HG03521 (cell line): ENCODE measurements around the gene LSM12.

Experiments
- ATAC-seq: cut with Tn5 transposase; IDR thresholded peaks from one replicate; pipeline ENCODE4 v1.9.1; 2021; ENCODE audit warnings: mild to moderate bottlenecking, moderate library complexity; ENCODE audit not compliant: unreplicated experiment

The LSM12 gene

GRCh38 chr17:44095647-44096496 lies 29.4 kb upstream of the LSM12 start:
- no peak for ATAC-seq

- no peak for ATAC-seq
Measured at GRCh38 chr17:44095388-44095646, 28.8 kb upstream of the LSM12 start.

GRCh38 chr17:44094701-44095387 lies 28.4 kb upstream of the LSM12 start:
- ATAC-seq = no peak

DNA sequence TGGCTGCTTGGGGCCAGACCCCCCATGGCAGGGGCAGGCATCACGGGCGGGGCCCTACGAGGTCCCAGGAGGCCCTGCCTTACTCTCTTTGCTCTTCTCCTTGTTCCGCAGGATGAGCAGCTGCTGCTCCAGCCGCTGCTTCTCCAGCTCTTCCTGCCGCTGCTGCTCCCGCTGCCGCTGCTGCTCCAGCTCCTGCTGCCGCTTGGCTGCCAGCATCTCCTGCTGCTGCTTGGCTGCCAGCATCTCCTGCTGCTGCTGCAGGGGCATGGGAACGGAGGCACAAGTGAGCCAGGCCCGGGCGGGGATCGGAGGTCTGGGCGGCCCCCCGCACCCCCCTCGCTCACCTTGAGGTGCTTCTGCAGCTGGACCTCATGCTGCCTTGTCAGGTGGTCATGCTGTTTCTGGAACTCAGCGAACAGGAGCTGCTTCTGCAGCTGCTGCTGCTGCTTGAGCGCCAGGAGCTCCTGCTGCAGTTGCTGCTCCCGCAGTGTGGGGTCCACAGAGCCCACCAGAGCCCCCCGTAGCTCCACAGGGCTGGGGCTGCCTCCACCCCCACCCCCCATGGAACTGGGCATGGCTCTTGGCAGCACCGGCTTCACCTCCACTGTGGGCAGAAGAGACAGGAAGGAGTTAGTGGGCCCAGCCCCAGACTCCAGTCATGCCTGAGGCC lies 26.9 kb upstream of the LSM12 start:
- no peak for ATAC-seq

- no peak for ATAC-seq
Measured at GRCh38 chr17:44092051-44092450, 25.6 kb upstream of the LSM12 start.

GRCh38 chr17:44091200-44091997 lies 24.9 kb upstream of the LSM12 start:
- ATAC-seq = no peak

DNA sequence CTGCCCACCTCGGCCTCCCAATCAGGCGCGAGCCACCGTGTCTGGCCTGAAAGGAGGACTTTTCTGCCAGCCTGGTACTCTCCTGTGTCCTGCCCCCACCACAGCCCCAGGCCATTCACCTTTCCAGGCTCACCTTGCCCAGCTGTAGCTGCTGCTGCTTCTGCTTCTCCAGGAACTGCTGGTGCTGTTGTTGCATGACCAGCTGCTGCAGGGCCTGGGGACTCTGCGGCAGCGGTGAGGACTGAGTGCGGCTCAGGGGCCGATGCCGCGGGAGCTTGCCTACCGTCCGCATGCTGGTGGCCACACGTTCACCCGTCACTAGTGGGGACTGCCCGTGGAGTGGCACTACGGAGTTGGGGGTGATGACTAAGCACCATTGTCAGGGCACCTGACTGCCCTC lies 21.8 kb upstream of the LSM12 start:
- no peak for ATAC-seq

DNA sequence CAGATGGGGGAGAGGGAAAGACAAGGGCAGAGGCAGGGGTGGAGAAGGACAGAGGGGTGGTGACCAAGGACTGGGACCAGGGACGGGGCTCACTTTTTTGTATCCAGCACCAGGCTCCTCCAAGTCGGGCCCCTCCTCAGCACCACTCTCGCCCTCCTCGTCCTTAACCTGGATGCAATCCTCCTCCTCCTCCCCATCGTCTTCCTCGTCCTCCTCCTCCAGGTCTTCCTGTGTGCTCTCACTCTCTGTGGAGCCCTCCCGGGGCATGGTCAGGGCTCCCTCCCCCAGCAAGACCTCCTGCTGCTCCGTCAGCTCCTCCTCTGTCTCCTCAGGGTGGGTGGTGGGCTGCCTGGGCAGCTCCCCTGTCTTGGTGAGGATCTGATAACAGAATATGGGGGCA lies 20.8 kb upstream of the LSM12 start:
- no peak for ATAC-seq

- no peak for ATAC-seq
Measured at GRCh38 chr17:44086364-44087311, 20.2 kb upstream of the LSM12 start.

DNA sequence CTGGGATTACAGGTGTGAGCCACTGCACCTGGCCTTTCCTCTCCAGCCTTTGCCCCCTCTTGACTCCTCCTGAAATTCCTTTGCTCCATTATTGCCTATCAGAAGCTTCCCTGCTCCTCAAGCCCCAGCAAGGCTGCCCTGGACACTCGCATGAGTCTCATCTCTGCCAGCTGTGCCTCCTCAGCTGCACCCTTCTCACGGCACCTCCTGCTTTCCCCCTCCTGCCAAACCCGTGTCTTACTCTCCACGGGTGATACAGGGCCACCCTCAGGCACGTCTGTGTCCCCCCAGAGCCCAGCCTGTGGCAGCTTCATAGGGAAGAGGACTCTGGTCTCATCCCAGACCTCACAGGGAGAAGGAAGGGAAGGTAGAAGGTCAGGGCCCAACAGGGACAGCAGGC lies 19.4 kb upstream of the LSM12 start:
- ATAC-seq = no peak

GRCh38 chr17:44084921-44085320 lies 18.4 kb upstream of the LSM12 start:
- ATAC-seq = no peak

DNA sequence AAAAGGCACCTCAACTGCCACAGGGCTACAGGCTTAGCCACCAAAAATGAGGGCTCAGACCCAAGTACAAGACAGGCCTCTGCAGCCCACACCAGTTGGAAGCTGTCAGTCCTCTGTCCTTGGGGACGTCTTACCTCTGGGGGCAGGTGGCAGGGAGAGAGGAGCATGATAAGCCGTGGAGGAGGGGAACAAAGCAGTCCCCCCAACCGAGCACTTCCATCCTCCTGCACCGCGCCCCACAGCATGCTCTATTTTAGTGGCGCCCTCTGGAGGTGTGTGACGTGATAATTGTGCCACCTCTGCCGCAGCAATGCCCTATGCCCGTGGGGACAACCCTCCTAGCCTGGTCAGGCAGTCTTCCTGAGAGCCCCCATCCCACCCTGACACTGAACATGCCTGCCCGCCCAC lies 17.7 kb upstream of the LSM12 start:
- no peak for ATAC-seq

DNA sequence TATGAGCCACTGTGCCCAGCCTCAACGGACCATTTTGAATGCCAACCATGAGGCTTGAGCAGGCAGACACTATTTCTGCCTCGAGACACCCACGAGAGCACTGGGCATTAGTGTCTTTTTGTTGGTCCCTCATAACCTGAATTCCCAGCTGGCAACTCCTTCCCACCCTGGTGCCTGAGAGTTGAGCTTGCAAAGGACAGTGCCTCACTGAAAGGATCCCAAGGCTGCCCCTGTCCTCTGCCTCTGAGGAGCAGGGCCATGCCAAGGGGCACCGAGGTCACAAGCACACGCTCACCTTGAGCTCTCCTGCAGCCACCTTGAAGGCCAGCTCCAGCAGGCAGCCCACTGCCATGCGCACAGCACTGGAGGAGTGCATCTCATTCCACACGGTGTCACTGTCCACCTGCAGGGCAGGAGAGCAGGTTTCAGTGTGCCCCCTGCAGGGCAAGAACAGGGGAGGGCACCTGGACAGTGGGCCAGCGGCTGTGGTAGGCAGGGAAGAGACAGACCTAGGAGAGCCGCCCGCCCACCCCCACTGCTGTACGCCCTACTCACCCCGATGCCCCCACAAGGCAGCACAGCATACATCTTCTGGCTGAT lies 16.9 kb upstream of the LSM12 start:
- no peak for ATAC-seq

- no peak for ATAC-seq
Measured at GRCh38 chr17:44082256-44082927, 15.9 kb upstream of the LSM12 start.

DNA sequence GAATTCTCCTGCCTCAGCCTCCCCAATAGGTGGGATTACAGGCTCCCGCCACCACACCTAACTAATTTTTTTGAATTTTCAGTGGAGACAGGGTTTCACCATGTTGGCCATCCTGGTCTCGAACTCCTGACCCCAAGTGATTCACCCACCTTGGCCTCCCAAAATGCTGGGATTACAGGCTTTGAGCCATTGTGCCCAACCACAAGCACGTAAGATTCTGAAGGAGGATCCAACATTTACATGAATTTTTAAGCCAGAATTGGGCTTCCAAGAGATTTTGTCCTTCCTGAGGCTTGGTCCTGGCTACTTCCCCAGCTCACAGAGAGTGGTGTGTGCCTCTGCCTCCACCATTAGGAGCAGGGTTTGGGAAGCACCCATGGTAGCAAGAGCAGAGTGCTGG lies 15.2 kb upstream of the LSM12 start:
- ATAC-seq = no peak

DNA sequence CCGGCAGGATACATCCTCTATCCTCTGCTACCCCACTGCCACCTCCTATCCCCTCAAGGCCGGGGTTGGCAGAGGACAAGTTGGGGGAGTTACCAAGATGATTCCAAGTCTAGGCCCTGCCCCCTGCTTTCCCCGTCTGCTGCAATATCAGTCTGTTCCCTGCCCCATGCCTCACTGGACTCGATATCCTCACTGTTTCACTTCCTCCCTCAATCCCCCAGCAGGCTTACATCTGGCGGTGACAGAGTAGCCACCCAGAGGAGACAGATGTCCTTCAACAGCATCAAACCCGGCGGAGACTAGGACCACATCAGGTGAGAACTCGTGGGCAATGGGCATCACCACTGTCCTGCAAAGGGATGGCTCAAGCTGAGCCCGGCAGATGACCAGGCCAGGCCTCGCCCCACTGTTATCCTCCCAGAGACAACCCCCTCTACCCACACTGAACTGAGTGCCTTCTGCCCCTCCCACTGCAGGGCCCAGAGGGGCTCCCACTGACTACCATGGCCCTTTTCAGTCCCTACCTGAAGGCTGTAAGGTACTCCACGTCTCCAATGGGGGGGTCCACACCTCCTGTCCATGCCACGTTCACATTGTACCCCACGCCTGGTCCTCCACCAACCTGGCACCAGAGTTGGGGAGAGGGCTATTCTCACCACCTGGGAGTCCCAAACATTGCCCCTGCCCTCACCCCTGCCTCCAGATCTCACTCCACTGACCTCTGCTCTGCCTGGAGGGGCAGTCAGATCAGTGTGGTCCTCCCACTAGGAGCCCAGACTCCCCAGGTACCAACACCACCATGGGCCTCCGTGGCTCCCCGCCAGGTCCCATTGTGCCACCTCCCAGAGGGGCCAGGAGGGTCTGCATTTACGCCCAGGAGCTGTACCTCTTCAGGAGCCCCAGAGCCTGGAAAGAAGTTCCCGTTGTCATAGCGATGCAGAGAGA lies 13.7 kb upstream of the LSM12 start:
- no peak for ATAC-seq

DNA sequence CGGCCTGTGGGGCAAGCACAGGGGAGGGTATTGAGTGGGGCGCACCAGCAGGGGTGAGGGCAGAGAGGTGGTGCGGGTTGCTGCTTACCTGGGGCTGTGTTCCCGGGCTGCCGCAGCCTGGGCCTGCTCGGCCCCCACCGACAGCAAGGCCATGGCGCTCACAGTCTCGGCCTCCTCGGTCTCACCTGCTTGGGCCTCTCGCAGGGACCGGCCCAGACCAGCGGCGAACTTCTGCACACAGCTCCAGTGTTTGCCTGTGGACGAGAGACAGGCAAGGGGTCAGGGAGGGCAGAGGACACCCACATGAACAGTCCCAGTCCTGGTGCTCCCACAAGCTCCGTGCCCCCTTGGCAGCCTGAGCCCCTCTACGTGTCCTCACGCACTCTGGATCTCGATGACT lies 11.9 kb upstream of the LSM12 start:
- no peak for ATAC-seq

GRCh38 chr17:44077595-44077909 lies 11.1 kb upstream of the LSM12 start:
- ATAC-seq = no peak
